ENCODE results near the gene MRPS14. TPM values are rescaled to one million over a fixed set of nuclear protein-coding genes. Genes with fewer than 3 reads are reported as not detected.

The MRPS14 gene
- total RNA-seq, 8 experiments from 2014 or later, result 22.2 to 37.8 (median 32.5) TPM

GRCh38 chr1:175009532-175009931 is 13.7 kb downstream of the MRPS14 start:
- WGBS, 10 experiments, result 52 to 96% (median 93%) methylated on average over 3 to 10 of the region's 10 CpGs; no CpG with 5 or more reads in 1 of the 10 experiments
- H3K27ac ChIP-seq, result no peak overlapping the region
- ATAC-seq (replicated peaks in 6 of 8), result peak in 1 of 8 experiments; percentile 41
- in situ Hi-C loops (cut with MboI; ENCODE audit: low pct_unique_long_range_greater_than_20kb in 2 of 9, low sequenced_read_pairs in 9 of 9, unreplicated experiment in 9 of 9), result no loop called here
- H3K4me1 ChIP-seq (replicated peaks in 1 of 2), result peaks cover 0 to 5% of the 10 kb centered on the region in 2 donors
- no peak overlapping the region for H3K4me3 ChIP-seq

- no peak for ATAC-seq (replicated peaks in 6 of 8)
- peaks cover 0 to 11% of the 10 kb centered on the region in 2 donors for H3K4me1 ChIP-seq (replicated peaks in 1 of 2)
- in situ Hi-C loops (cut with MboI; ENCODE audit: low pct_unique_long_range_greater_than_20kb in 2 of 9, low sequenced_read_pairs in 9 of 9, unreplicated experiment in 9 of 9), result no loop called here
- H3K4me3 ChIP-seq, result no peak overlapping the region
- 82 to 100% (median 92%) methylated on average over 1 to 8 of the region's 8 CpGs for WGBS, 10 experiments
- no peak overlapping the region for H3K27ac ChIP-seq
Measured at GRCh38 chr1:175005085-175005783, 18.0 kb downstream of the MRPS14 start.

GRCh38 chr1:175003521-175003920 is 19.7 kb downstream of the MRPS14 start:
- ATAC-seq (replicated peaks in 6 of 8), result no peak
- H3K4me1 ChIP-seq (replicated peaks in 1 of 2), result peaks cover 3 to 14% of the 10 kb centered on the region in 2 donors
- 11 to 94% (median 81%) methylated on average over 1 to 2 of the region's 2 CpGs; no CpG with 5 or more reads in 1 of the 10 experiments for WGBS, 10 experiments
- in situ Hi-C loops (cut with MboI; ENCODE audit: low pct_unique_long_range_greater_than_20kb in 2 of 9, low sequenced_read_pairs in 9 of 9, unreplicated experiment in 9 of 9), result no loop called here
- H3K27ac ChIP-seq, result no peak overlapping the region
- H3K4me3 ChIP-seq, result no peak overlapping the region

GRCh38 chr1:175002910-175003517 is 20.2 kb downstream of the MRPS14 start:
- no peak overlapping the region for H3K27ac ChIP-seq
- peaks cover 8 to 19% of the 10 kb centered on the region in 2 donors for H3K4me1 ChIP-seq (replicated peaks in 1 of 2)
- no peak for ATAC-seq (replicated peaks in 6 of 8)
- 0 to 100% (median 87%) methylated on average over 1 to 17 of the region's 17 CpGs for WGBS, 10 experiments
- in situ Hi-C loops (cut with MboI; ENCODE audit: low pct_unique_long_range_greater_than_20kb in 2 of 9, low sequenced_read_pairs in 9 of 9, unreplicated experiment in 9 of 9), result no loop called here
- H3K4me3 ChIP-seq, result no peak overlapping the region

GRCh38 chr1:175000697-175001187 is 22.5 kb downstream of the MRPS14 start:
- in situ Hi-C loops (cut with MboI; ENCODE audit: low pct_unique_long_range_greater_than_20kb in 2 of 9, low sequenced_read_pairs in 9 of 9, unreplicated experiment in 9 of 9), result no loop called here
- Histone ChIP-seq H3K4me1 (replicated peaks in 1 of 2) (peaks cover 10 to 17% of the 10 kb centered on the region in 2 donors), H3K27ac (peak overlapping the region; percentile 80 to 89), H3K4me3 (peak overlapping the region; percentile 57 to 78 (median 61))
- ATAC-seq (replicated peaks in 6 of 8), result no peak
- WGBS, 10 experiments, result 0 to 5% (median 2%) methylated on average over 2 to 5 of the region's 5 CpGs

GRCh38 chr1:174999936-175000696 is 23.1 kb downstream of the MRPS14 start, which contains the start of gene CACYBP:
TSS of gene CACYBP (plus strand) at chr1:174999947. CDS start at chr1:175000181, 234 bp downstream.
- WGBS, 10 experiments, result 0 to 10% (median 0%) methylated on average over 1 to 18 of the region's 71 CpGs; no CpG with 5 or more reads in 4 of the 10 experiments
- peak in 7 of 8 experiments; percentile 63 to 81 (median 78) for ATAC-seq (replicated peaks in 6 of 8)
- in situ Hi-C loops (cut with MboI; ENCODE audit: low pct_unique_long_range_greater_than_20kb in 2 of 9, low sequenced_read_pairs in 9 of 9, unreplicated experiment in 9 of 9), result loop anchor here (25.0 kb wide), 5 partner anchors 113 to 738 kb away; no protein-coding TSS in a partner anchor

GRCh38 chr1:174999216-174999935 is 23.8 kb downstream of the MRPS14 start:
- H3K4me3 ChIP-seq, result peak overlapping the region; percentile 58 to 78 (median 69)
- peaks cover 10 to 17% of the 10 kb centered on the region in 2 donors for H3K4me1 ChIP-seq (replicated peaks in 1 of 2)
- peak overlapping the region; percentile 99 to 100 for H3K27ac ChIP-seq
- 0 to 1% (median 0%) methylated on average over 2 to 23 of the region's 58 CpGs; no CpG with 5 or more reads in 2 of the 10 experiments for WGBS, 10 experiments
- peak; percentile 81 to 89 (median 84) for ATAC-seq (replicated peaks in 6 of 8)
- in situ Hi-C loops (cut with MboI; ENCODE audit: low pct_unique_long_range_greater_than_20kb in 2 of 9, low sequenced_read_pairs in 9 of 9, unreplicated experiment in 9 of 9), result loop anchor here (25.0 kb wide), 5 partner anchors 112 to 737 kb away; no protein-coding TSS in a partner anchor

More at GRCh38 chr1:174999936-175000696, 23.1 kb downstream of the MRPS14 start, which contains the start of gene CACYBP:
- peak within 1 kb of the TSS; percentile 99 to 100 for H3K27ac ChIP-seq
- peaks cover 10 to 17% of the 10 kb centered on the region in 2 donors for H3K4me1 ChIP-seq (replicated peaks in 1 of 2)
- peak within 1 kb of the TSS; percentile 58 to 78 (median 69) for H3K4me3 ChIP-seq

- in situ Hi-C loops (cut with MboI; ENCODE audit: low pct_unique_long_range_greater_than_20kb in 2 of 9, low sequenced_read_pairs in 9 of 9, unreplicated experiment in 9 of 9), result loop anchor here (25.0 kb wide), 5 partner anchors 111 to 736 kb away; no protein-coding TSS in a partner anchor
- Histone ChIP-seq H3K27ac (peak overlapping the region; percentile 99 to 100), H3K4me3 (peak overlapping the region; percentile 51 to 71 (median 63)), H3K4me1 (replicated peaks in 1 of 2) (peaks cover 10 to 17% of the 10 kb centered on the region in 2 donors)
- peak in 2 of 8 experiments; percentile 0 for ATAC-seq (replicated peaks in 6 of 8)
- WGBS, 10 experiments, result 0 to 23% (median 8%) methylated on average over 6 to 19 of the region's 19 CpGs
Measured at GRCh38 chr1:174998569-174999215, 24.5 kb downstream of the MRPS14 start.

- WGBS, 10 experiments, result 80 to 100% (median 88%) methylated on average over 1 to 3 of the region's 3 CpGs; no CpG with 5 or more reads in 1 of the 10 experiments
- ATAC-seq (replicated peaks in 6 of 8), result no peak
- in situ Hi-C loops (cut with MboI; ENCODE audit: low pct_unique_long_range_greater_than_20kb in 2 of 9, low sequenced_read_pairs in 9 of 9, unreplicated experiment in 9 of 9), result loop anchor here (25.0 kb wide), 5 partner anchors 110 to 735 kb away; no protein-coding TSS in a partner anchor
- Histone ChIP-seq H3K4me1 (replicated peaks in 1 of 2) (peaks cover 10 to 15% of the 10 kb centered on the region in 2 donors), H3K4me3 (no peak overlapping the region), H3K27ac (no peak overlapping the region)
Measured at GRCh38 chr1:174997041-174997440, 26.2 kb downstream of the MRPS14 start.

- Histone ChIP-seq H3K4me3 (no peak overlapping the region), H3K4me1 (replicated peaks in 1 of 2) (peaks cover 10 to 15% of the 10 kb centered on the region in 2 donors), H3K27ac (no peak overlapping the region)
- in situ Hi-C loops (cut with MboI; ENCODE audit: low pct_unique_long_range_greater_than_20kb in 2 of 9, low sequenced_read_pairs in 9 of 9, unreplicated experiment in 9 of 9), result loop anchor here (25.0 kb wide), 5 partner anchors 109 to 734 kb away; no protein-coding TSS in a partner anchor
- ATAC-seq (replicated peaks in 6 of 8), result no peak
- 0 to 67% (median 50%) methylated on average over 1 of the region's 1 CpG; no CpG with 5 or more reads in 1 of the 10 experiments for WGBS, 10 experiments
Measured at GRCh38 chr1:174996476-174996875, 26.7 kb downstream of the MRPS14 start.

- WGBS, 10 experiments, result 100% methylated on average over 1 of the region's 1 CpG; no CpG with 5 or more reads in 5 of the 10 experiments
- no peak for ATAC-seq (replicated peaks in 6 of 8)
- Histone ChIP-seq H3K4me1 (replicated peaks in 1 of 2) (peaks cover 10 to 13% of the 10 kb centered on the region in 2 donors), H3K27ac (no peak overlapping the region), H3K4me3 (no peak overlapping the region)
- in situ Hi-C loops (cut with MboI; ENCODE audit: low pct_unique_long_range_greater_than_20kb in 2 of 9, low sequenced_read_pairs in 9 of 9, unreplicated experiment in 9 of 9), result loop anchor here (25.0 kb wide), 5 partner anchors 109 to 734 kb away; no protein-coding TSS in a partner anchor
Measured at GRCh38 chr1:174995916-174996315, 27.3 kb downstream of the MRPS14 start.
